SK-N-SH treated with all-trans-retinoic acid at 6 μM for 48 hours (cell line): ENCODE results near the gene CLCN4.

Experiments
- ARNTL ChIP-seq: fragments of 450-650 bp; formaldehyde crosslinking; IDR thresholded peaks from 2 replicates; pipeline ENCODE4 v1.5.0; 2020; ENCODE audit warnings: low read depth, mild to moderate bottlenecking, moderate library complexity, borderline replicate concordance
- BACH2 ChIP-seq: fragments of 250-450 bp; sonication (Bioruptor Pico); IDR thresholded peaks from 2 replicates; pipeline ENCODE4 v1.9.0; 2021; ENCODE audit warnings: mild to moderate bottlenecking, borderline replicate concordance
- ESRRG ChIP-seq: fragments of 250-450 bp; sonication (Bioruptor Pico); IDR thresholded peaks from 2 replicates; pipeline ENCODE4 v1.6.1; 2021; ENCODE audit warnings: mild to moderate bottlenecking
- ISL1 ChIP-seq: fragments of 250-450 bp; sonication (Bioruptor Pico); IDR thresholded peaks from 2 replicates; pipeline ENCODE4 v2.1.2; 2022; ENCODE audit warnings: mild to moderate bottlenecking, moderate library complexity
- PATZ1 ChIP-seq: fragments of 250-450 bp; sonication (Bioruptor Pico); IDR thresholded peaks from 2 replicates; pipeline ENCODE4 v1.8.0; 2020; ENCODE audit warnings: mild to moderate bottlenecking, moderate library complexity, borderline replicate concordance
- POU6F1 ChIP-seq: fragments of 250-450 bp; sonication (Bioruptor Pico); IDR thresholded peaks from 2 replicates; pipeline ENCODE4 v1.8.0; 2021; ENCODE audit warnings: low read depth, mild to moderate bottlenecking, moderate library complexity, borderline replicate concordance
- PPARA ChIP-seq: fragments of 250-450 bp; sonication (Bioruptor Pico); IDR thresholded peaks from 2 replicates; pipeline ENCODE4 v1.5.0; 2020; ENCODE audit warnings: mild to moderate bottlenecking, borderline replicate concordance
- RARB ChIP-seq: fragments of 250-450 bp; sonication (Bioruptor Pico); IDR thresholded peaks from 2 replicates; pipeline ENCODE4 v1.8.0; 2021; ENCODE audit warnings: mild to moderate bottlenecking, moderate library complexity
- TCF4 ChIP-seq: fragments of 250-450 bp; sonication (Bioruptor Pico); IDR thresholded peaks from 2 replicates; pipeline ENCODE4 v1.8.0; 2021; ENCODE audit warnings: mild to moderate bottlenecking, moderate library complexity, borderline replicate concordance
- TOX ChIP-seq: fragments of 250-450 bp; sonication (Bioruptor Pico); IDR thresholded peaks from 2 replicates; pipeline ENCODE4 v1.8.0; 2021; ENCODE audit warnings: mild to moderate bottlenecking, moderate library complexity, borderline replicate concordance
- TSHZ2 ChIP-seq: fragments of 250-450 bp; sonication (Bioruptor Pico); IDR thresholded peaks from 2 replicates; pipeline ENCODE4 v1.5.0; 2020; ENCODE audit warnings: mild to moderate bottlenecking, moderate library complexity
- ZFP30 ChIP-seq: fragments of 450-650 bp; formaldehyde crosslinking; IDR thresholded peaks from 2 replicates; pipeline ENCODE4 v1.5.0; 2022; ENCODE audit warnings: mild to moderate bottlenecking, moderate library complexity
- ZNF70 ChIP-seq: fragments of 450-650 bp; formaldehyde crosslinking; IDR thresholded peaks from 2 replicates; pipeline ENCODE4 v1.5.0; 2020; ENCODE audit warnings: mild to moderate bottlenecking, moderate library complexity

DNA sequence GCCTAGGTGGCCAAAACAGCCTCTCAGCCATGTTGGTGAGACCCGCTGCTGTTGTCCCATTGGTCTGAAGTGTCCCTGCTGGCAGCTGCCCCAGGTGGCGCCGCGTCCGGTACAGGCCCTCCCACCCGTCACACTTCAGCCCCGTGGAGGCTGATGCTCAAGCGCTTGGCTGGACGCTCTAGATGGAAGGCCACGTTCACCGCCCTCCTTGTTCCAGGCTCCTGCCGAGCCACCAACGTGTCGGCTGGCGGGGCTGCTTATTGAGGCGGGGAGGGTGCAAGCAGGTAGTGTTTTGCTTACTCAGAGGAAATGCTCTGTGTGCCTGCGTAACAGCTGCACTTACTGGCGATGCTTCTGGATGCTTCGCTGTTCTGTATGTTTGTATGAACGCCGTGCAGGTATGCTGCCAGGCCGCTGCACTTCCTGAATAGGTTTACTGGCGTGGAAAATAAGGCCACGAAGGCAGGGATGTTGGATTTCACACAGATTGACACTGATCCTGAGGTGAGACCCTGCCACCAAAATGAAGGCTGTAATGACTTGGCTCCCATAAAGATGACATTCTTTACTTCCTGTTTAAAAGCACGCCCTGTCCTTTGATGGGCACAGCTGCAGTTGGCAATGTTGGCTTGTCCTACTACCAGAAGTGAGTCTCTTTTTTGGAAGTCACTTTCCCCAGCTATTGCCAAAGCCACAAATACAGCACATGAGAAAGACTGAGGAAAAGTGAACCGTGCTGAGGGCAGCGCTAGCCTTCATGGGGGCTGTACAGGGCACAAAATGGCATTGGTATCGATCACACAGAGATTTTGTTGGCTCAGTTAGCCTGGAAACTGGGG, 21.0 kb upstream of the CLCN4 start:
- TF ChIP-seq BACH2 (CRISPR knock-in tag) (no peak), RARB (CRISPR knock-in tag) (no peak), TOX (CRISPR knock-in tag) (no peak), PATZ1 (CRISPR knock-in tag) (no peak), ARNTL (CRISPR knock-in tag) (no peak), ZFP30 (CRISPR knock-in tag) (no peak), TCF4 (CRISPR knock-in tag) (no peak), ZNF70 (CRISPR knock-in tag) (no peak), ESRRG (no peak), ISL1 (CRISPR knock-in tag) (no peak), PPARA (no peak), POU6F1 (CRISPR knock-in tag) (no peak), TSHZ2 (no peak)
